ENCODE data around the gene FBLIM1.

GRCh38 chr1:15758343-15758931 is at the start of gene FBLIM1:
- TF ChIP-seq, protein P1, sequence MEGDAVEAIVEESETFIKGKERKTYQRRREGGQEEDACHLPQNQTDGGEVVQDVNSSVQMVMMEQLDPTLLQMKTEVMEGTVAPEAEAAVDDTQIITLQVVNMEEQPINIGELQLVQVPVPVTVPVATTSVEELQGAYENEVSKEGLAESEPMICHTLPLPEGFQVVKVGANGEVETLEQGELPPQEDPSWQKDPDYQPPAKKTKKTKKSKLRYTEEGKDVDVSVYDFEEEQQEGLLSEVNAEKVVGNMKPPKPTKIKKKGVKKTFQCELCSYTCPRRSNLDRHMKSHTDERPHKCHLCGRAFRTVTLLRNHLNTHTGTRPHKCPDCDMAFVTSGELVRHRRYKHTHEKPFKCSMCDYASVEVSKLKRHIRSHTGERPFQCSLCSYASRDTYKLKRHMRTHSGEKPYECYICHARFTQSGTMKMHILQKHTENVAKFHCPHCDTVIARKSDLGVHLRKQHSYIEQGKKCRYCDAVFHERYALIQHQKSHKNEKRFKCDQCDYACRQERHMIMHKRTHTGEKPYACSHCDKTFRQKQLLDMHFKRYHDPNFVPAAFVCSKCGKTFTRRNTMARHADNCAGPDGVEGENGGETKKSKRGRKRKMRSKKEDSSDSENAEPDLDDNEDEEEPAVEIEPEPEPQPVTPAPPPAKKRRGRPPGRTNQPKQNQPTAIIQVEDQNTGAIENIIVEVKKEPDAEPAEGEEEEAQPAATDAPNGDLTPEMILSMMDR (IDR thresholded peaks at IDR 0.05), result no peak
- no peak; the same call in 1 of the 2 replicates for TF ChIP-seq E2F5 (CRISPR knock-in tag; IDR thresholded peaks at IDR 0.05)
- no peak for TF ChIP-seq ATF3 (CRISPR knock-in tag; conservative IDR thresholded peaks at IDR 0.05)
- no peak for TF ChIP-seq NFE2L1 (CRISPR knock-in tag; IDR thresholded peaks at IDR 0.05)
- no peak for TF ChIP-seq CREB1 (CRISPR knock-in tag; IDR thresholded peaks at IDR 0.05)
- TF ChIP-seq TCF7 (CRISPR knock-in tag; IDR thresholded peaks at IDR 0.05; ENCODE audit: low read depth), result no peak
- TF ChIP-seq ZNF121 (CRISPR knock-in tag; IDR thresholded peaks at IDR 0.05), result no peak
- TF ChIP-seq, protein P2, sequence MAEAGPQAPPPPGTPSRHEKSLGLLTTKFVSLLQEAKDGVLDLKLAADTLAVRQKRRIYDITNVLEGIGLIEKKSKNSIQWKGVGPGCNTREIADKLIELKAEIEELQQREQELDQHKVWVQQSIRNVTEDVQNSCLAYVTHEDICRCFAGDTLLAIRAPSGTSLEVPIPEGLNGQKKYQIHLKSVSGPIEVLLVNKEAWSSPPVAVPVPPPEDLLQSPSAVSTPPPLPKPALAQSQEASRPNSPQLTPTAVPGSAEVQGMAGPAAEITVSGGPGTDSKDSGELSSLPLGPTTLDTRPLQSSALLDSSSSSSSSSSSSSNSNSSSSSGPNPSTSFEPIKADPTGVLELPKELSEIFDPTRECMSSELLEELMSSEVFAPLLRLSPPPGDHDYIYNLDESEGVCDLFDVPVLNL (CRISPR knock-in tag; IDR thresholded peaks at IDR 0.05; ENCODE audit: borderline replicate concordance, low read depth), result no peak
- no peak for TF ChIP-seq JUN (CRISPR knock-in tag; IDR thresholded peaks at IDR 0.05)
- TF ChIP-seq, protein P3, sequence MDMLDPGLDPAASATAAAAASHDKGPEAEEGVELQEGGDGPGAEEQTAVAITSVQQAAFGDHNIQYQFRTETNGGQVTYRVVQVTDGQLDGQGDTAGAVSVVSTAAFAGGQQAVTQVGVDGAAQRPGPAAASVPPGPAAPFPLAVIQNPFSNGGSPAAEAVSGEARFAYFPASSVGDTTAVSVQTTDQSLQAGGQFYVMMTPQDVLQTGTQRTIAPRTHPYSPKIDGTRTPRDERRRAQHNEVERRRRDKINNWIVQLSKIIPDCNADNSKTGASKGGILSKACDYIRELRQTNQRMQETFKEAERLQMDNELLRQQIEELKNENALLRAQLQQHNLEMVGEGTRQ (CRISPR knock-in tag; IDR thresholded peaks at IDR 0.05), result no peak
- TF ChIP-seq, protein P4, sequence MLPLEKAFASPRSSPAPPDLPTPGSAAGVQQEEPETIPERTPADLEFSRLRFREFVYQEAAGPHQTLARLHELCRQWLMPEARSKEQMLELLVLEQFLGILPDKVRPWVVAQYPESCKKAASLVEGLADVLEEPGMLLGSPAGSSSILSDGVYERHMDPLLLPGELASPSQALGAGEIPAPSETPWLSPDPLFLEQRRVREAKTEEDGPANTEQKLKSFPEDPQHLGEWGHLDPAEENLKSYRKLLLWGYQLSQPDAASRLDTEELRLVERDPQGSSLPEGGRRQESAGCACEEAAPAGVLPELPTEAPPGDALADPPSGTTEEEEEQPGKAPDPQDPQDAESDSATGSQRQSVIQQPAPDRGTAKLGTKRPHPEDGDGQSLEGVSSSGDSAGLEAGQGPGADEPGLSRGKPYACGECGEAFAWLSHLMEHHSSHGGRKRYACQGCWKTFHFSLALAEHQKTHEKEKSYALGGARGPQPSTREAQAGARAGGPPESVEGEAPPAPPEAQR (CRISPR knock-in tag; IDR thresholded peaks at IDR 0.05), result no peak

Data from WTC11 (cell line).